Calu3 (cell line): ENCODE results near the gene HMCN2. TPM values are rescaled to one million over a fixed set of nuclear protein-coding genes. Genes with fewer than 3 reads are reported as not detected.
"Not testable (repeated sequence)": the region's sequence is repeated elsewhere in the genome, so short reads cannot be mapped to it uniquely, and the experiment has no call there.

Experiments used
- BruUV-seq: library from RNA; stranded (reverse); fragments of 400-500 nt; replicated peaks from 2 replicates; lab custom pipeline; 2021; lab: Mats Ljungman, UMichigan
- CTCF ChIA-PET: fragments of 300-600 bp; sonication (Branson Sonifier 250); formaldehyde crosslinking; loops from one replicate; lab custom pipeline; 2022; ENCODE audit warnings: antibody characterized with exemption; lab: Charles Lee
- DNase-seq: peaks from one replicate; pipeline ENCODE4 v3.0.0; 2022
- H3K27ac Mint-ChIP-seq: one replicate; pipeline ENCODE4 v1.8.0; 2022; ENCODE audit warnings: mixed read lengths; ENCODE audit not compliant: unreplicated experiment
- H3K27me3 Mint-ChIP-seq: one replicate; pipeline ENCODE4 v1.8.0; 2022; ENCODE audit warnings: mixed read lengths; ENCODE audit not compliant: unreplicated experiment
- H3K36me3 Mint-ChIP-seq: one replicate; pipeline ENCODE4 v1.8.0; 2022; ENCODE audit warnings: mild to moderate bottlenecking, moderate library complexity, mixed read lengths; ENCODE audit not compliant: insufficient read depth, unreplicated experiment
- H3K4me1 Mint-ChIP-seq: one replicate; pipeline ENCODE4 v1.8.0; 2022; ENCODE audit warnings: mild to moderate bottlenecking, low read depth, mixed read lengths; ENCODE audit not compliant: unreplicated experiment
- H3K4me3 Mint-ChIP-seq: one replicate; pipeline ENCODE4 v1.8.0; 2022; ENCODE audit warnings: mild to moderate bottlenecking, low read depth, moderate library complexity, mixed read lengths; ENCODE audit not compliant: unreplicated experiment
- H3K9me3 Mint-ChIP-seq: one replicate; pipeline ENCODE4 v1.8.0; 2022; ENCODE audit warnings: low read depth, mixed read lengths; ENCODE audit not compliant: unreplicated experiment
- CTCF ChIP-seq: fragments of 200-600 bp; IDR thresholded peaks from one replicate; pipeline ENCODE4 v1.8.0; 2022; ENCODE audit warnings: antibody characterized with exemption; ENCODE audit not compliant: unreplicated experiment
- intact Hi-C: fragments of 100-400 bp; cut with micrococcal nuclease; formaldehyde crosslinking; loops from one replicate; pipeline ENCODE4 v1.10.0; 2022; ENCODE audit not compliant: unreplicated experiment
- total RNA-seq: library from RNA; stranded (reverse); gene quantifications from 2 replicates; pipeline ENCODE4 v1.2.3, GENCODE V29; 2022

HMCN2 gene
- total RNA-seq, 1 experiment from 2014 or later: not detected

- no peak for TF ChIP-seq CTCF
- H3K4me1 Mint-ChIP-seq: no peaks in the 10 kb centered on the region
- DNase-seq: no peak
- BruUV-seq: no TSS peak
- H3K9me3 Mint-ChIP-seq: peaks cover 3% of the 10 kb centered on the region
- H3K27ac Mint-ChIP-seq: no peak overlapping the region
- no peaks in the 10 kb centered on the region for H3K36me3 Mint-ChIP-seq
- peak overlapping the region; percentile 71 for H3K4me3 Mint-ChIP-seq
- intact Hi-C loops: no loop called here
- H3K27me3 Mint-ChIP-seq: peaks cover 41% of the 10 kb centered on the region
- CTCF ChIA-PET: no interaction called here
These were observed 166.8 kb downstream of the HMCN2 start for GRCh38 chr9:130432362-130432761.

- H3K36me3 Mint-ChIP-seq: no peaks in the 10 kb centered on the region
- CTCF ChIA-PET: no interaction called here
- no peak overlapping the region for H3K27ac Mint-ChIP-seq
- intact Hi-C loops: no loop called here
- peaks cover 3% of the 10 kb centered on the region for H3K9me3 Mint-ChIP-seq
- H3K27me3 Mint-ChIP-seq: peaks cover 41% of the 10 kb centered on the region
- peak overlapping the region; percentile 71 for H3K4me3 Mint-ChIP-seq
- H3K4me1 Mint-ChIP-seq: no peaks in the 10 kb centered on the region
- DNase-seq: no peak
- no peak for TF ChIP-seq CTCF
- BruUV-seq: no TSS peak
These were observed 167.2 kb downstream of the HMCN2 start for GRCh38 chr9:130432796-130433167.

- BruUV-seq: no TSS peak
- intact Hi-C loops: no loop called here
- TF ChIP-seq CTCF: peak; percentile 51
- Mint-ChIP-seq H3K27ac (no peak overlapping the region), H3K27me3 (peaks cover 41% of the 10 kb centered on the region), H3K4me3 (peak overlapping the region; percentile 71), H3K9me3 (peaks cover 3% of the 10 kb centered on the region), H3K4me1 (no peaks in the 10 kb centered on the region), H3K36me3 (no peaks in the 10 kb centered on the region)
- CTCF ChIA-PET: interaction anchor here (0.6 kb wide), 1 partner anchor 143 kb away, joined by 3 read pairs; no protein-coding TSS in a partner anchor
- peak; percentile 61 for DNase-seq
These were observed 167.8 kb downstream of the HMCN2 start for GRCh38 chr9:130433168-130433946.

- no peak for TF ChIP-seq CTCF
- Mint-ChIP-seq H3K27ac (no peak overlapping the region), H3K27me3 (peaks cover 41% of the 10 kb centered on the region), H3K36me3 (peaks cover 4% of the 10 kb centered on the region), H3K4me3 (peak overlapping the region; percentile 71), H3K4me1 (no peaks in the 10 kb centered on the region), H3K9me3 (peaks cover 3% of the 10 kb centered on the region)
- CTCF ChIA-PET: interaction anchor here (0.6 kb wide), 1 partner anchor 143 kb away, joined by 3 read pairs; no protein-coding TSS in a partner anchor
- no peak for DNase-seq
- BruUV-seq: no TSS peak
- intact Hi-C loops: no loop called here
These were observed 168.3 kb downstream of the HMCN2 start for GRCh38 chr9:130433947-130434262.

- H3K27ac Mint-ChIP-seq, DNase-seq, H3K4me1 Mint-ChIP-seq, H3K36me3 Mint-ChIP-seq, intact Hi-C loops, H3K9me3 Mint-ChIP-seq, BruUV-seq, H3K4me3 Mint-ChIP-seq: not testable (repeated sequence)
- H3K27me3 Mint-ChIP-seq: peaks cover 48% of the 10 kb centered on the region
- CTCF ChIA-PET: interaction anchor here (0.6 kb wide), 1 partner anchor 61 kb away, joined by 3 read pairs; no protein-coding TSS in a partner anchor
These were observed 169.1 kb downstream of the HMCN2 start for GRCh38 chr9:130434656-130435055.
